Fibroblast of lung (primary cell): ENCODE data around the gene NAP1L1.

Experiments used
- EZH2 ChIP-seq: IDR thresholded peaks from 2 replicates; pipeline ENCODE4 v1.5.1; 2012; ENCODE audit warnings: low read length, control low read depth, mild to moderate bottlenecking; ENCODE audit errors: missing control alignments
- TF ChIP-seq, protein P1 (sequence below), 2 donors: IDR thresholded peaks in 1 of 2; conservative IDR thresholded peaks in 1 of 2; 1 replicate in 1 of 2; 2 replicates in 1 of 2; pipeline ENCODE4 v1.5.1; 2011 to 2012; ENCODE audit warnings: low read length in 2 of 2, control low read depth in 1 of 2, inconsistent platforms in 1 of 2, low read depth in 1 of 2, mild to moderate bottlenecking in 1 of 2

DNA sequence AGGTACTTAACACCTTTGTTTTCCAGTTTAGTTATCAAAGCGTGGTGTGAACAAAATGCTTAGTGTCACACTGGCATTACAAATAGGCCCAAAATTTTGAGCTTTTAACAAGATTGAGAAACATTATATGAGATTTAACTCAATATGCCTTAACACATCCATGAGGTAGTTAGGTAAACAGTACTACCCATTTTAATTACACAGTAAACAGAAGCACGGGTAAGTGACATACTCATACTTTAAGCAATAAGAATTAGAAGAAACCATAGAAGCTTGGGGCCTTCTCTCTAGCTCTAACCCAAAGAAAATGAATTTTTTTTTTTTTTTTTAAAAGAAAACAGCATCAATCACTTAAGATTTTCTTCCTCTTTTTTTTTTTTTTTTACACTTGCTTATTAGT lies 37.4 kb downstream of the NAP1L1 start:
- TF ChIP-seq, protein P1, sequence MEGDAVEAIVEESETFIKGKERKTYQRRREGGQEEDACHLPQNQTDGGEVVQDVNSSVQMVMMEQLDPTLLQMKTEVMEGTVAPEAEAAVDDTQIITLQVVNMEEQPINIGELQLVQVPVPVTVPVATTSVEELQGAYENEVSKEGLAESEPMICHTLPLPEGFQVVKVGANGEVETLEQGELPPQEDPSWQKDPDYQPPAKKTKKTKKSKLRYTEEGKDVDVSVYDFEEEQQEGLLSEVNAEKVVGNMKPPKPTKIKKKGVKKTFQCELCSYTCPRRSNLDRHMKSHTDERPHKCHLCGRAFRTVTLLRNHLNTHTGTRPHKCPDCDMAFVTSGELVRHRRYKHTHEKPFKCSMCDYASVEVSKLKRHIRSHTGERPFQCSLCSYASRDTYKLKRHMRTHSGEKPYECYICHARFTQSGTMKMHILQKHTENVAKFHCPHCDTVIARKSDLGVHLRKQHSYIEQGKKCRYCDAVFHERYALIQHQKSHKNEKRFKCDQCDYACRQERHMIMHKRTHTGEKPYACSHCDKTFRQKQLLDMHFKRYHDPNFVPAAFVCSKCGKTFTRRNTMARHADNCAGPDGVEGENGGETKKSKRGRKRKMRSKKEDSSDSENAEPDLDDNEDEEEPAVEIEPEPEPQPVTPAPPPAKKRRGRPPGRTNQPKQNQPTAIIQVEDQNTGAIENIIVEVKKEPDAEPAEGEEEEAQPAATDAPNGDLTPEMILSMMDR (conservative IDR thresholded peaks at IDR 0.05 in 1 of 2, IDR thresholded peaks at IDR 0.05 in 1 of 2; ENCODE audit: low read depth in 1 of 2, low read length in 2 of 2): no peak
- no peak for TF ChIP-seq EZH2
